ENCODE data around the gene ING3.

GRCh38 chr7:120925392-120925791 lies 25.2 kb upstream of the ING3 start:
- TF ChIP-seq CTCF (IDR thresholded peaks at IDR 0.05) (no peak), POLR2A (IDR thresholded peaks at IDR 0.05; ENCODE audit: low read depth) (no peak), POLR2AphosphoS5 (IDR thresholded peaks at IDR 0.05) (no peak), EP300 (IDR thresholded peaks at IDR 0.05) (no peak)

Measured in esophagus muscularis mucosa (tissue), 4 donors.